NCI-H69 (cell line): ENCODE data around the gene OR5AR1.
"Not testable (repeated sequence)": the region's sequence is repeated elsewhere in the genome, so short reads cannot be mapped to it uniquely, and the experiment has no call there.

Source experiments
- DNase-seq: peaks from one replicate; lab custom pipeline; 2025; lab: John Stamatoyannopoulos, UW

The OR5AR1 gene

GRCh38 chr11:56663386-56663785, at the start of gene OR5AR1:
Gene OR5AR1, plus strand, starts transcription at chr11:56663686. Its CDS starts 0 bp downstream, at chr11:56663686.
- no peak for DNase-seq

GRCh38 chr11:56624661-56625110, 38.8 kb upstream of the OR5AR1 start:
- peak; percentile 11 for DNase-seq

- no peak for DNase-seq
Observed at GRCh38 chr11:56625946-56626345, 37.5 kb upstream of the OR5AR1 start.

- DNase-seq = no peak
Observed at GRCh38 chr11:56632329-56632728, 31.2 kb upstream of the OR5AR1 start.

GRCh38 chr11:56636861-56637260, 26.6 kb upstream of the OR5AR1 start:
- no peak for DNase-seq

GRCh38 chr11:56637500-56637899, 26.0 kb upstream of the OR5AR1 start:
- no peak for DNase-seq

- DNase-seq = no peak
Observed at GRCh38 chr11:56642339-56642738, 21.1 kb upstream of the OR5AR1 start, which contains the start of gene OR5AP2. Gene OR5AP2, minus strand, starts transcription at chr11:56642439. Its CDS starts 0 bp downstream, at chr11:56642439.

- no peak for DNase-seq
Observed at GRCh38 chr11:56659755-56660154, 3.7 kb upstream of the OR5AR1 start.

GRCh38 chr11:56670984-56671383, 7.5 kb downstream of the OR5AR1 start:
- no peak for DNase-seq

GRCh38 chr11:56688554-56689100, 25.1 kb downstream of the OR5AR1 start:
- no peak for DNase-seq

- DNase-seq = not testable (repeated sequence)
Observed at GRCh38 chr11:56691179-56691578, 27.7 kb downstream of the OR5AR1 start.

GRCh38 chr11:56693428-56693827, 29.9 kb downstream of the OR5AR1 start:
- DNase-seq = no peak

GRCh38 chr11:56698795-56699194, 35.3 kb downstream of the OR5AR1 start, which contains the start of gene OR9G1:
Gene OR9G1, plus strand, starts transcription at chr11:56699095. Its CDS starts 1,293 bp downstream, at chr11:56700388.
- DNase-seq = no peak

- no peak for DNase-seq
Observed at GRCh38 chr11:56700242-56700913, 36.9 kb downstream of the OR5AR1 start.

- no peak for DNase-seq
Observed at GRCh38 chr11:56700914-56701485, 37.5 kb downstream of the OR5AR1 start.

- no peak for DNase-seq
Observed at GRCh38 chr11:56705784-56706396, 42.4 kb downstream of the OR5AR1 start.

- no peak for DNase-seq
Observed at GRCh38 chr11:56706486-56706885, 43.0 kb downstream of the OR5AR1 start.

GRCh38 chr11:56714206-56714605, 50.7 kb downstream of the OR5AR1 start:
- no peak for DNase-seq
